ENCODE results near the gene GNAQ. TPM values are rescaled to one million over a fixed set of nuclear protein-coding genes. Genes with fewer than 3 reads are reported as not detected.

GNAQ gene
- total and polyA plus RNA-seq, 2 of the 4 experiments (the other 2 are of a cell fraction), result 23.1 to 50.7 TPM

GRCh38 chr9:77893706-77894105, 137.9 kb downstream of the GNAQ start:
- Histone ChIP-seq H4K5ac (ENCODE audit: low read depth, low read length) (no peak overlapping the region), H2BK20ac (ENCODE audit: low read depth, low read length) (no peak overlapping the region), H3K27ac (ENCODE audit: insufficient read depth, low read length) (no peak overlapping the region), H3K4ac (ENCODE audit: low read depth, low read length) (no peak overlapping the region), H3K36me3 (ENCODE audit: control insufficient read depth, insufficient read depth, low read length) (peaks cover 4% of the 10 kb centered on the region; the same call in 1 of the 2 replicates), H3K9me3 (ENCODE audit: control insufficient read depth, insufficient read depth, low read length) (no peaks in the 10 kb centered on the region), H2AFZ (replicated peaks; ENCODE audit: low read length, poor library complexity) (no peak overlapping the region), H2BK120ac (ENCODE audit: low read depth, low read length) (no peak overlapping the region), H2BK5ac (ENCODE audit: low read depth, low read length, poor library complexity, severe bottlenecking) (no peak overlapping the region), H3K27me3 (ENCODE audit: control insufficient read depth, insufficient read depth, low read length) (no peaks in the 10 kb centered on the region), H3K79me1 (ENCODE audit: low read depth in 1 of 2, low read length in 2 of 2) (peaks cover 13 to 39% of the 10 kb centered on the region in 2 experiments), H3K4me2 (ENCODE audit: low read depth, low read length) (no peak overlapping the region), H3K4me1 (ENCODE audit: control insufficient read depth, insufficient read depth, low read length) (peaks cover 5% of the 10 kb centered on the region), H3K18ac (ENCODE audit: low read depth, low read length) (no peak overlapping the region), H3K4me3 (ENCODE audit: insufficient read depth, low read depth, low read length) (no peak overlapping the region), H4K8ac (ENCODE audit: low read depth in 2 of 2, low read length in 2 of 2) (no peak overlapping the region), H3K23ac (ENCODE audit: low read depth, low read length) (no peak overlapping the region), H2AK9ac (replicated peaks; ENCODE audit: low read depth, low read length, poor library complexity) (no peak overlapping the region), H4K20me1 (ENCODE audit: insufficient read depth, low read length) (peaks cover 3% of the 10 kb centered on the region; the same call in 1 of the 2 replicates), H3K9me1 (ENCODE audit: insufficient read depth, low read length) (no peaks in the 10 kb centered on the region), H3K9ac (ENCODE audit: low read depth, low read length) (no peak overlapping the region), H2BK15ac (ENCODE audit: low read depth, low read length) (no peak overlapping the region), H2AK5ac (ENCODE audit: low read depth, low read length) (no peak overlapping the region), H3K14ac (replicated peaks; ENCODE audit: low read depth, low read length) (no peak overlapping the region), H3K56ac (ENCODE audit: extremely low read depth, insufficient read depth, low read length) (no peak overlapping the region), H4K91ac (ENCODE audit: insufficient read depth, low read depth, low read length) (no peak overlapping the region)
- TF ChIP-seq SMC3 (IDR thresholded peaks at IDR 0.05; ENCODE audit: low read depth, low read length) (no peak), ELK1 (IDR thresholded peaks at IDR 0.05; ENCODE audit: borderline replicate concordance, low read depth, low read length) (no peak), MAFK (IDR thresholded peaks at IDR 0.05; ENCODE audit: low read depth, low read length) (no peak), CEBPB (IDR thresholded peaks at IDR 0.05; ENCODE audit: low read depth, low read length) (no peak), RCOR1 (IDR thresholded peaks at IDR 0.05; ENCODE audit: insufficient replicate concordance, low read length) (no peak), MXI1 (IDR thresholded peaks at IDR 0.05; ENCODE audit: borderline replicate concordance, low read depth, low read length) (no peak), RAD21 (IDR thresholded peaks at IDR 0.05; ENCODE audit: low read length) (no peak), USF2 (IDR thresholded peaks at IDR 0.05; ENCODE audit: low read depth, low read length) (no peak), FOS (IDR thresholded peaks at IDR 0.05; ENCODE audit: low read depth, low read length) (no peak), RFX5 (IDR thresholded peaks at IDR 0.05; ENCODE audit: low read depth, low read length) (no peak), POLR2A (IDR thresholded peaks at IDR 0.05; ENCODE audit: low read depth, low read length) (no peak), MAZ (IDR thresholded peaks at IDR 0.05; ENCODE audit: borderline replicate concordance, low read depth, low read length) (no peak)
- ATAC-seq (ENCODE audit: low read depth) (no peak), DNase-seq (no peak)
- POLR2A ChIA-PET (ENCODE audit: unreplicated experiment), result interaction anchor here (1.0 kb wide), 1 partner anchor 9 kb away, joined by 3 read pairs; no protein-coding TSS in a partner anchor
- intact Hi-C loops (cut with micrococcal nuclease) (no loop called here), dilution Hi-C loops (cut with HindIII; ENCODE audit: low sequenced_read_pairs, unreplicated experiment) (no loop called here), in situ Hi-C loops (cut with MboI; ENCODE audit: low sequenced_read_pairs) (no loop called here)
- WGBS, 2 experiments (ENCODE audit: extremely low coverage in 2 of 2, insufficient read length in 1 of 2), result no CpG with 5 or more reads among the region's 3 CpGs
- no TSS peak for BruUV-seq (replicated peaks)
- CTCF ChIA-PET, result no interaction called here

All from IMR-90 (cell line).